GM23248 (cell line): ENCODE measurements around the gene TMEM120A. TPM values are rescaled to one million over a fixed set of nuclear protein-coding genes. Genes with fewer than 3 reads are reported as not detected.

Source experiments
- DNase-seq: peaks from one replicate; pipeline ENCODE4 v3.0.0-alpha.2; 2015
- H2AFZ ChIP-seq: fragments of 200-600 bp; sonication (generic); 2 replicates; pipeline ENCODE4 v1.6.1; 2016; ENCODE audit warnings: antibody characterized with exemption
- H3F3A ChIP-seq: fragments of 200-600 bp; sonication (generic); 2 replicates; pipeline ENCODE4 v1.6.1; 2016; ENCODE audit warnings: mild to moderate bottlenecking, antibody characterized with exemption, mixed run types; ENCODE audit not compliant: insufficient read depth
- H3K27ac ChIP-seq: fragments of 200-600 bp; sonication (generic); 2 replicates; pipeline ENCODE4 v1.5.1; 2016; ENCODE audit warnings: mild to moderate bottlenecking
- H3K27me3 ChIP-seq: fragments of 200-600 bp; sonication (generic); replicated peaks from 2 replicates; pipeline ENCODE4 v1.6.1; 2016; ENCODE audit warnings: mild to moderate bottlenecking; ENCODE audit not compliant: insufficient read depth
- H3K36me3 ChIP-seq: fragments of 200-600 bp; sonication (generic); 2 replicates; pipeline ENCODE4 v1.6.1; 2016; ENCODE audit warnings: low read depth, mild to moderate bottlenecking
- H3K4me1 ChIP-seq: fragments of 200-600 bp; sonication (generic); 2 replicates; pipeline ENCODE4 v1.6.1; 2016; ENCODE audit warnings: mild to moderate bottlenecking; ENCODE audit not compliant: insufficient read depth
- H3K4me2 ChIP-seq: fragments of 200-600 bp; sonication (generic); one replicate; pipeline ENCODE4 v1.6.1; 2016; ENCODE audit warnings: mild to moderate bottlenecking; ENCODE audit not compliant: unreplicated experiment
- H3K4me3 ChIP-seq: fragments of 200-600 bp; sonication (generic); 2 replicates; pipeline ENCODE4 v1.5.1; 2016; ENCODE audit warnings: mild to moderate bottlenecking
- H3K79me2 ChIP-seq: fragments of 200-600 bp; sonication (generic); 2 replicates; pipeline ENCODE4 v1.6.1; 2016; ENCODE audit warnings: mild to moderate bottlenecking; ENCODE audit not compliant: insufficient read depth
- H3K9ac ChIP-seq: fragments of 200-600 bp; sonication (generic); 2 replicates; pipeline ENCODE4 v1.6.1; 2016; ENCODE audit warnings: mild to moderate bottlenecking
- H3K9me2 ChIP-seq: fragments of 200-600 bp; sonication (generic); 2 replicates; pipeline ENCODE4 v1.6.1; 2016; ENCODE audit warnings: mixed run types, mild to moderate bottlenecking, moderate library complexity; ENCODE audit not compliant: insufficient read depth
- H3K9me3 ChIP-seq: fragments of 200-600 bp; sonication (generic); one replicate; pipeline ENCODE4 v1.6.1; 2017; ENCODE audit warnings: low read depth
- H4K20me1 ChIP-seq: fragments of 200-600 bp; sonication (generic); 2 replicates; pipeline ENCODE4 v1.6.0; 2016; ENCODE audit not compliant: insufficient read depth
- EZH2 ChIP-seq: fragments of 200-600 bp; sonication (generic); IDR thresholded peaks from 2 replicates; pipeline ENCODE4 v1.6.1; 2018; ENCODE audit warnings: antibody characterized with exemption, mild to moderate bottlenecking; ENCODE audit not compliant: insufficient read depth, poor library complexity, severe bottlenecking
- EZH2phosphoT487 ChIP-seq: fragments of 200-600 bp; sonication (generic); IDR thresholded peaks from 2 replicates; pipeline ENCODE4 v1.6.1; 2018; ENCODE audit warnings: antibody characterized with exemption, moderate library complexity, mild to moderate bottlenecking, low read depth; ENCODE audit not compliant: insufficient read depth
- WGBS, 2 experiments: methylation state at CpG; one replicate each; pipeline ENCODE4 v1.1.6; 2015 to 2017; ENCODE audit warnings: low lambda C conversion rate in 2 of 2, low coverage in 1 of 2; ENCODE audit errors: missing lambda C conversion rate in 2 of 2; 5-methylcytosine and 5-hydroxymethylcytosine counted together
- in situ Hi-C: fragments of 300-500 bp; cut with MboI; formaldehyde crosslinking; loops from 2 replicates; pipeline ENCODE4 v1.15.0; 2020
- polyA plus RNA-seq: library from polyadenylated mRNA; unstranded; fragments of >200 nt; fragmentation: Nextera tagmentation; extraction: Ambion mirVana; gene quantifications from 2 replicates; pipeline ENCODE4 v1.2.1, GENCODE V29; 2016
- total RNA-seq: library from RNA; depleted of rRNA; stranded (reverse); fragments of >200 nt; shearing (Covaris generic); gene quantifications from 2 replicates; pipeline ENCODE4 v1.2.3, GENCODE V29; 2014

Gene TMEM120A
- total and polyA plus RNA-seq, 2 experiments from 2014 or later, result 25.1 to 46.9 TPM

- Histone ChIP-seq H3K36me3 (no peaks in the 10 kb centered on the region), H3K27ac (no peak overlapping the region), H3K79me2 (no peaks in the 10 kb centered on the region), H3K4me1 (no peaks in the 10 kb centered on the region), H3K4me3 (no peak overlapping the region), H4K20me1 (no peaks in the 10 kb centered on the region), H3K27me3 (no peaks in the 10 kb centered on the region), H3K4me2 (no peak overlapping the region), H2AFZ (no peak overlapping the region), H3K9ac (no peak overlapping the region), H3K9me3 (no peaks in the 10 kb centered on the region), H3F3A (no peaks in the 10 kb centered on the region), H3K9me2 (no peaks in the 10 kb centered on the region)
- DNase-seq, result no peak
- TF ChIP-seq EZH2 (no peak), EZH2phosphoT487 (no peak)
- 79 to 81% methylated on average over 16 to 20 of the region's 20 CpGs for WGBS, 2 experiments
- in situ Hi-C loops, result no loop called here
Measured at GRCh38 chr7:75992083-75992755, 2.2 kb downstream of the TMEM120A start.

- H3K9ac ChIP-seq, result no peak overlapping the region
- no peak overlapping the region for H3K4me3 ChIP-seq
- no peak overlapping the region for H2AFZ ChIP-seq
- no peaks in the 10 kb centered on the region for H3K36me3 ChIP-seq
- H3K4me1 ChIP-seq, result no peaks in the 10 kb centered on the region
- TF ChIP-seq EZH2phosphoT487 (no peak), EZH2 (no peak)
- no peaks in the 10 kb centered on the region for H3K9me3 ChIP-seq
- no peak overlapping the region for H3K4me2 ChIP-seq
- in situ Hi-C loops, result no loop called here
- DNase-seq, result no peak
- no peaks in the 10 kb centered on the region for H3F3A ChIP-seq
- no peaks in the 10 kb centered on the region for H3K9me2 ChIP-seq
- no peaks in the 10 kb centered on the region for H3K79me2 ChIP-seq
- H3K27me3 ChIP-seq, result no peaks in the 10 kb centered on the region
- 96 to 99% methylated on average over 9 of the region's 9 CpGs for WGBS, 2 experiments
- H3K27ac ChIP-seq, result no peak overlapping the region
- no peaks in the 10 kb centered on the region for H4K20me1 ChIP-seq
Measured at GRCh38 chr7:75991531-75992082, 2.8 kb downstream of the TMEM120A start.

- no peaks in the 10 kb centered on the region for H3K36me3 ChIP-seq
- WGBS, 2 experiments, result 37 to 43% methylated on average over 15 to 21 of the region's 21 CpGs
- no peaks in the 10 kb centered on the region for H4K20me1 ChIP-seq
- no peaks in the 10 kb centered on the region for H3K79me2 ChIP-seq
- no peaks in the 10 kb centered on the region for H3K4me1 ChIP-seq
- H3K27me3 ChIP-seq, result no peaks in the 10 kb centered on the region
- no peaks in the 10 kb centered on the region for H3K9me3 ChIP-seq
- H3K27ac ChIP-seq, result no peak overlapping the region
- DNase-seq, result peak; percentile 28
- no peak overlapping the region for H3K4me2 ChIP-seq
- H3K9ac ChIP-seq, result no peak overlapping the region
- no peaks in the 10 kb centered on the region for H3K9me2 ChIP-seq
- in situ Hi-C loops, result no loop called here
- H3F3A ChIP-seq, result no peaks in the 10 kb centered on the region
- no peak overlapping the region for H2AFZ ChIP-seq
- no peak overlapping the region for H3K4me3 ChIP-seq
- TF ChIP-seq EZH2, result no peak
- TF ChIP-seq EZH2phosphoT487, result no peak
Measured at GRCh38 chr7:75989500-75990388, 4.7 kb downstream of the TMEM120A start.

- Histone ChIP-seq H2AFZ (no peak overlapping the region), H3K4me2 (no peak overlapping the region), H3K9me2 (no peaks in the 10 kb centered on the region), H4K20me1 (no peaks in the 10 kb centered on the region), H3F3A (no peaks in the 10 kb centered on the region), H3K27ac (no peak overlapping the region), H3K4me3 (no peak overlapping the region), H3K79me2 (no peaks in the 10 kb centered on the region), H3K4me1 (no peaks in the 10 kb centered on the region), H3K27me3 (no peaks in the 10 kb centered on the region), H3K9ac (no peak overlapping the region), H3K36me3 (no peaks in the 10 kb centered on the region), H3K9me3 (no peaks in the 10 kb centered on the region)
- in situ Hi-C loops, result no loop called here
- no peak for DNase-seq
- TF ChIP-seq EZH2phosphoT487 (no peak), EZH2 (no peak)
- 41% methylated on average over 9 to 25 of the region's 31 CpGs for WGBS, 2 experiments
Measured at GRCh38 chr7:75988568-75989499, 5.6 kb downstream of the TMEM120A start.
